ENCODE data around the gene SYCE3.
A peak's percentile ranks its signal among the peaks of the same experiment; 100 is the strongest.

Gene SYCE3

DNA sequence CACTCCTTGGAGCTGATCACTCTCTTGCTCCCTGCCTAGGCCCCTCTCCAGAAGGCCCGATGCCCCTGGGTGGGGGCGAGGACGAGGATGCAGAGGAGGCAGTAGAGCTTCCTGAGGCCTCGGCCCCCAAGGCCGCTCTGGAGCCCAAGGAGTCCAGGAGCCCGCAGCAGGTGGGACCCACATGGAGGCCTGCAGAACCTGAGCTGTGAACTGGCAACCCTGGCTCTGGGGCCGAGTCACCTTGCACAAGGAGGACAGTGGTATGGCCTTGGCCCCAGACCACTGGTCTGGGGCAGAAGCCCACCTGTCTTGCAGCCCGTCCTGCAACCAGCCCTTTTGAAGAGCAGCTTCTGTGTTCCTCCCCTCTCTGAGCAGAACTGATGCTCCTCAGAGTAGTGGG is 43.6 kb downstream of the SYCE3 start:
- no peak overlapping the region for H2BK5ac ChIP-seq (ENCODE audit: low read depth, low read length, poor library complexity)
- H3K79me2 ChIP-seq (ENCODE audit: control insufficient read depth, insufficient read depth, low read length, poor library complexity), result no peaks in the 10 kb centered on the region
- no peaks in the 10 kb centered on the region for H3K27me3 ChIP-seq (ENCODE audit: insufficient read depth, low read length)
- no peak overlapping the region for H2AFZ ChIP-seq (ENCODE audit: insufficient read depth, low read length, poor library complexity)
- H3K36me3 ChIP-seq (ENCODE audit: control insufficient read depth in 1 of 2, insufficient read depth in 2 of 2, low read length in 2 of 2), result peaks cover 65 to 72% of the 10 kb centered on the region in 2 experiments
- no peak for DNase-seq
- no peak overlapping the region for H3K27ac ChIP-seq (ENCODE audit: low read depth, low read length)
- no peak overlapping the region for H2BK120ac ChIP-seq (ENCODE audit: insufficient read depth, low read length, poor library complexity)
- H3K79me1 ChIP-seq (ENCODE audit: low read length), result no peaks in the 10 kb centered on the region
- no peak overlapping the region for H3K4me2 ChIP-seq (ENCODE audit: low read length)
- no peak overlapping the region for H4K91ac ChIP-seq (ENCODE audit: low read depth, low read length)
- no peak overlapping the region for H3K9ac ChIP-seq (ENCODE audit: low read length)
- H3K23ac ChIP-seq (ENCODE audit: low read length), result no peak overlapping the region
- no peak overlapping the region for H3K4ac ChIP-seq (ENCODE audit: low read depth, low read length)
- no peak overlapping the region for H4K8ac ChIP-seq (ENCODE audit: low read depth, low read length)
- H3K14ac ChIP-seq (ENCODE audit: low read length), result no peak overlapping the region
- no peak overlapping the region for H3K4me3 ChIP-seq (ENCODE audit: low read depth, low read length)
- no peak overlapping the region for H3K18ac ChIP-seq (ENCODE audit: low read length)
- no peak overlapping the region for H2BK12ac ChIP-seq (ENCODE audit: low read length)
- H2AK5ac ChIP-seq (ENCODE audit: low read length), result no peak overlapping the region
- H3K9me3 ChIP-seq (ENCODE audit: insufficient read depth, low read depth, low read length), result no peaks in the 10 kb centered on the region
- H3K4me1 ChIP-seq (ENCODE audit: control insufficient read depth in 1 of 2, insufficient read depth in 2 of 2, low read length in 2 of 2), result peaks cover 12 to 16% of the 10 kb centered on the region in 2 experiments
- no peak overlapping the region for H4K12ac ChIP-seq (ENCODE audit: low read depth, low read length)
- no CpG with 5 or more reads among the region's 8 CpGs for WGBS (ENCODE audit: extremely low coverage, insufficient coverage, insufficient read length)

DNA sequence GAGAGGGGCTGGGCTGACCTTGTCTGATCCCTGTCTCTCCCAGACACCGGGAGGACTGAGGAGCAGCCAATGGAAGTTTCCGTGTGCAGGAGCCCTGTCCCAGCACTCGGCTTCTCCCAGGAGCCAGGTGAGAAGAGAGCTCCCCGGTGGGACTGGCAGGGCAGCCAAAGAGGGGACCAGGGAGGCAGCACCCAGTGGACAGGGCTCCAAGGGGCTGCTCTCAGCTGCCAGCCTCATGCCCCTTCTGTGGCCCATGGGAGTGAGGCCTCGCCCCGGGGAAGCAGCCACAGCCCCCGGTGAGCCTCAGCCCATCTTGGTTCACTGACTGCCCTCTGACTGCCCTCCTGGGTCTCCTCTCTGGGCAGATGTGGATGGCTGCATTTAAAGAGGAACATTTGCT is 44.1 kb downstream of the SYCE3 start:
- H2BK12ac ChIP-seq (ENCODE audit: low read length), result no peak overlapping the region
- whole genome bisulfite sequencing (ENCODE audit: extremely low coverage, insufficient coverage, insufficient read length), result no CpG with 5 or more reads among the region's 7 CpGs

DNA sequence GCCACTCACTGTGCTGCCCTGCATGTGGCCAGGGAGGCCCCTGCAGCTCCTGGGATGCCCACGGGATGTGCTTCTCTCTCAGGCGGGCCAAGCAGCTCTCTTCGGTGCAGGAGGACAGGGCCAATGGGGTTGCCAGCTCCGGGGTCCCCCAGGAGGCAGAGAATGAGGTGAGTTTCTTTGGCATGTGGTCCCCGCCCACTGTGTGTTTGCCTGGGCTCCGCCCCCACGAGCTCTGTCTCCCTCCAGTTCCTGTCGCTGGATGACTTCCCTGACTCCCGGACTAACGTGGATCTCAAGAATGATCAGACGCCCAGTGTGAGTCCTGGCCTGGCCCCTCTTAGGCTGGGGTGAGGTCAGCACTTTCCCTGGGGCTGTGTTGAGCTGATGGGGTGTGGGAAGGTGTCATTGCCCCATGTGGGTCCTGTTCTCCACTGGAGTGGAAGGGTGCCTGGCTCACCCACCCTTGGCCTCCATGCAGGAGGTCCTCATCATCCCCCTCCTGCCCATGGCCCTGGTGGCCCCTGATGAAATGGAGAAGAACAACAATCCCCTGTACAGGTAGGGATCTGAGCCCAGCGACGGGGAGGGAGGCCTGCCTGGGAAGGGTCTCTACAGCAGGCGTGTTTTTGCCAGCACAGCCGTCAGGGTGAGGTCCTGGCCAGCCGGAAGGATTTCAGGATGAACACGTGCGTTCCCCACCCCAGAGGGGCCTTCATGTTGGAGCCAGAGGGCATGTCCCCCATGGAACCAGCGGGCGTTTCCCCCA is 45.0 kb downstream of the SYCE3 start:
- Histone ChIP-seq H2AFZ (ENCODE audit: insufficient read depth, low read length, poor library complexity) (no peak overlapping the region), H4K91ac (ENCODE audit: low read depth, low read length) (no peak overlapping the region)
- WGBS (ENCODE audit: extremely low coverage, insufficient coverage, insufficient read length), result no CpG with 5 or more reads among the region's 20 CpGs

More for the DNA sequence above, 44.1 kb downstream of the SYCE3 start:
- H3K36me3 ChIP-seq (ENCODE audit: control insufficient read depth in 1 of 2, insufficient read depth in 2 of 2, low read length in 2 of 2), result peaks cover 61 to 66% of the 10 kb centered on the region in 2 experiments
- H3K9ac ChIP-seq (ENCODE audit: low read length), result no peak overlapping the region
- no peak overlapping the region for H4K8ac ChIP-seq (ENCODE audit: low read depth, low read length)
- H4K12ac ChIP-seq (ENCODE audit: low read depth, low read length), result no peak overlapping the region
- no peaks in the 10 kb centered on the region for H3K27me3 ChIP-seq (ENCODE audit: insufficient read depth, low read length)
- H2AK5ac ChIP-seq (ENCODE audit: low read length), result no peak overlapping the region
- no peaks in the 10 kb centered on the region for H3K9me3 ChIP-seq (ENCODE audit: insufficient read depth, low read depth, low read length)
- no peak overlapping the region for H3K27ac ChIP-seq (ENCODE audit: low read depth, low read length)
- H2AFZ ChIP-seq (ENCODE audit: insufficient read depth, low read length, poor library complexity), result no peak overlapping the region
- H3K79me2 ChIP-seq (ENCODE audit: control insufficient read depth, insufficient read depth, low read length, poor library complexity), result no peaks in the 10 kb centered on the region
- H3K23ac ChIP-seq (ENCODE audit: low read length), result no peak overlapping the region
- H3K4me3 ChIP-seq (ENCODE audit: low read depth, low read length), result no peak overlapping the region
- H2BK120ac ChIP-seq (ENCODE audit: insufficient read depth, low read length, poor library complexity), result no peak overlapping the region
- H2BK5ac ChIP-seq (ENCODE audit: low read depth, low read length, poor library complexity), result no peak overlapping the region
- no peak for DNase-seq
- peaks cover 6 to 10% of the 10 kb centered on the region in 2 experiments for H3K4me1 ChIP-seq (ENCODE audit: control insufficient read depth in 1 of 2, insufficient read depth in 2 of 2, low read length in 2 of 2)
- H3K4ac ChIP-seq (ENCODE audit: low read depth, low read length), result no peak overlapping the region
- no peaks in the 10 kb centered on the region for H3K79me1 ChIP-seq (ENCODE audit: low read length)
- H4K91ac ChIP-seq (ENCODE audit: low read depth, low read length), result no peak overlapping the region
- H3K14ac ChIP-seq (ENCODE audit: low read length), result no peak overlapping the region
- no peak overlapping the region for H3K4me2 ChIP-seq (ENCODE audit: low read length)
- H3K18ac ChIP-seq (ENCODE audit: low read length), result no peak overlapping the region

DNA sequence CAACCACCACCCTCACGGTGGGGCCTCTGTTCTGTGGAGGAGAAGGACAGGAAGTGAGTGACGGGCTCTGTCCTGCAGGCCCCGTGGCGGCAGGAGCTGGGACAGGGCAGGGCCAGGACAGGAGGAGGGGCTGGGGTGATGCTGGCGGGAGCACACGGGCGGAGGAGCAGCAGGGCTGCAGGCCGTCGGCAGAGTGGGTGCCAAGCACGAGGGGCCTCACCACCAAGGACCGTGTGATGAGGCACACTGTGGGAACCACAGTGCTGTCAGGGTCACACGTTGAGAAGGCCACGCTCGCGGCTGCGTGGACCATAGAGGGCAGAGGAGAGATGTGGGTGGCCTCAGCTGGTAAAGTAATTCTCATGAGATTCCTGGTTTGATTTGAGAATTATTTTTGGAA is 45.8 kb downstream of the SYCE3 start:
- no peak overlapping the region for H4K8ac ChIP-seq (ENCODE audit: low read depth, low read length)

More for the DNA sequence above, 45.0 kb downstream of the SYCE3 start:
- Histone ChIP-seq H3K27me3 (ENCODE audit: insufficient read depth, low read length) (no peaks in the 10 kb centered on the region), H3K79me2 (ENCODE audit: control insufficient read depth, insufficient read depth, low read length, poor library complexity) (no peaks in the 10 kb centered on the region), H3K9me3 (ENCODE audit: insufficient read depth, low read depth, low read length) (no peaks in the 10 kb centered on the region), H3K9ac (ENCODE audit: low read length) (no peak overlapping the region), H3K14ac (ENCODE audit: low read length) (no peak overlapping the region), H3K4me2 (ENCODE audit: low read length) (no peak overlapping the region), H3K27ac (ENCODE audit: low read depth, low read length) (no peak overlapping the region), H3K23ac (ENCODE audit: low read length) (no peak overlapping the region), H3K4ac (ENCODE audit: low read depth, low read length) (no peak overlapping the region), H3K4me3 (ENCODE audit: low read depth, low read length) (no peak overlapping the region), H2BK12ac (ENCODE audit: low read length) (no peak overlapping the region), H4K12ac (ENCODE audit: low read depth, low read length) (no peak overlapping the region), H2BK120ac (ENCODE audit: insufficient read depth, low read length, poor library complexity) (no peak overlapping the region), H4K8ac (ENCODE audit: low read depth, low read length) (no peak overlapping the region), H3K18ac (ENCODE audit: low read length) (no peak overlapping the region), H3K36me3 (ENCODE audit: control insufficient read depth in 1 of 2, insufficient read depth in 2 of 2, low read length in 2 of 2) (peaks cover 52 to 57% of the 10 kb centered on the region in 2 experiments), H3K4me1 (ENCODE audit: control insufficient read depth in 1 of 2, insufficient read depth in 2 of 2, low read length in 2 of 2) (peaks cover 5 to 8% of the 10 kb centered on the region in 2 experiments), H2AK5ac (ENCODE audit: low read length) (no peak overlapping the region), H2BK5ac (ENCODE audit: low read depth, low read length, poor library complexity) (no peak overlapping the region), H3K79me1 (ENCODE audit: low read length) (no peaks in the 10 kb centered on the region)
- no peak for DNase-seq

More for the DNA sequence above, 45.8 kb downstream of the SYCE3 start:
- Histone ChIP-seq H3K4ac (ENCODE audit: low read depth, low read length) (peak overlapping the region; percentile 16), H3K18ac (ENCODE audit: low read length) (peak overlapping the region; percentile 28), H3K79me1 (ENCODE audit: low read length) (no peaks in the 10 kb centered on the region), H2BK12ac (ENCODE audit: low read length) (no peak overlapping the region), H3K4me3 (ENCODE audit: low read depth, low read length) (peak overlapping the region; percentile 2), H3K9me3 (ENCODE audit: insufficient read depth, low read depth, low read length) (no peaks in the 10 kb centered on the region), H3K4me1 (ENCODE audit: control insufficient read depth in 1 of 2, insufficient read depth in 2 of 2, low read length in 2 of 2) (peaks cover 5 to 8% of the 10 kb centered on the region in 2 experiments), H3K79me2 (ENCODE audit: control insufficient read depth, insufficient read depth, low read length, poor library complexity) (no peaks in the 10 kb centered on the region), H3K27me3 (ENCODE audit: insufficient read depth, low read length) (no peaks in the 10 kb centered on the region), H3K23ac (ENCODE audit: low read length) (no peak overlapping the region), H2AFZ (ENCODE audit: insufficient read depth, low read length, poor library complexity) (no peak overlapping the region), H3K4me2 (ENCODE audit: low read length) (no peak overlapping the region), H3K14ac (ENCODE audit: low read length) (no peak overlapping the region), H4K91ac (ENCODE audit: low read depth, low read length) (no peak overlapping the region), H3K9ac (ENCODE audit: low read length) (no peak overlapping the region), H2AK5ac (ENCODE audit: low read length) (no peak overlapping the region), H2BK120ac (ENCODE audit: insufficient read depth, low read length, poor library complexity) (no peak overlapping the region), H4K12ac (ENCODE audit: low read depth, low read length) (no peak overlapping the region), H2BK5ac (ENCODE audit: low read depth, low read length, poor library complexity) (no peak overlapping the region), H3K36me3 (ENCODE audit: control insufficient read depth in 1 of 2, insufficient read depth in 2 of 2, low read length in 2 of 2) (peaks cover 44 to 51% of the 10 kb centered on the region in 2 experiments), H3K27ac (ENCODE audit: low read depth, low read length) (no peak overlapping the region)
- no CpG with 5 or more reads among the region's 16 CpGs for WGBS (ENCODE audit: extremely low coverage, insufficient coverage, insufficient read length)
- DNase-seq, result no peak

Measured in trophoblast cell (in vitro differentiated cells and primary cell).